BLaER1 treated with 17β-estradiol and CSF1 and Interleukin-3, amounts not matched to agents 10 nM and 100 nM (cell line): ENCODE measurements around the gene DARS1.

Source experiments
- H3K27ac ChIP-seq, 11 experiments: shearing (Covaris generic); formaldehyde crosslinking; 2 replicates each; pipeline ENCODE4 v1.8.1; 2022
- H3K27me3 ChIP-seq, 11 experiments: shearing (Covaris generic); formaldehyde crosslinking; 2 replicates each; pipeline ENCODE4 v1.8.1; 2022
- H3K36me3 ChIP-seq, 11 experiments: shearing (Covaris generic); formaldehyde crosslinking; 2 replicates each; pipeline ENCODE4 v1.8.1; 2022
- H3K4me1 ChIP-seq, 10 experiments: shearing (Covaris generic); formaldehyde crosslinking; 2 replicates each; pipeline ENCODE4 v1.8.1; 2022
- H3K4me2 ChIP-seq, 11 experiments: shearing (Covaris generic); formaldehyde crosslinking; 2 replicates each; pipeline ENCODE4 v1.8.1; 2022
- H3K4me3 ChIP-seq, 10 experiments: shearing (Covaris generic); formaldehyde crosslinking; 2 replicates each; pipeline ENCODE4 v1.8.1; 2022
- H3K9ac ChIP-seq, 11 experiments: shearing (Covaris generic); formaldehyde crosslinking; 2 replicates each; pipeline ENCODE4 v1.8.1; 2022
- H3K9me3 ChIP-seq, 11 experiments: shearing (Covaris generic); formaldehyde crosslinking; replicated peaks in 1 of 11; 2 replicates each; pipeline ENCODE4 v1.8.1; 2022
- H4K20me1 ChIP-seq, 11 experiments: shearing (Covaris generic); formaldehyde crosslinking; 2 replicates each; pipeline ENCODE4 v1.8.1; 2022
- Cebpa-rat ChIP-seq, 11 experiments: shearing (Covaris generic); IDR thresholded peaks; 2 replicates each; pipeline ENCODE4 v1.8.1; 2022

Gene DARS1

DNA sequence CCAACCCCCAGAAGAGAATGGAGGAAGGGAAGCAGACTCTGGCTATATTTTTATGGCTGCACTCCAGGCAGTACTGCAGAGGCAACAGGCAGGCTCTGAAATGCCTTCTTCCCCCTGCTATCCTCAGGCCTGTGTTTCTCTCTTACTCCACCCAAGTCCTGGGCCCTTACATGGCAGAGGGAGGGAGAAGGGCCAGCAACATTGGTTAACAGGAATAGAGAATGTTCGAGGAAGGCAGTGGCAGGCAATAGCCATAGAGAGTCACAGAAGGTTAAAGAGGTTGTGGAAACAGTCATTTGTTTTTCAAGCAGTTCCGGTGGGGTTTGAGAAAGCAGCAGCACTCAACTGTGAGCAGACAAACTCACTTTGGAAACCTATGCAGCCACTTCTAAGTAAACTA lies 15.1 kb upstream of the DARS1 start:
- H3K9ac ChIP-seq = peak overlapping the region in 7 of 11 experiments; percentile 18 to 52 (median 32); a peak in 8 of 22 replicates
- H3K4me1 ChIP-seq = peaks cover 48 to 61% (median 54%) of the 10 kb centered on the region in 10 experiments
- no peak overlapping the region for H3K4me3 ChIP-seq
- peak overlapping the region; percentile 42 to 75 (median 59); a peak in 21 of 22 replicates for H3K27ac ChIP-seq
- no peaks in the 10 kb centered on the region for H3K27me3 ChIP-seq
- H4K20me1 ChIP-seq = no peaks in the 10 kb centered on the region
- H3K4me2 ChIP-seq = peak overlapping the region; percentile 49 to 77 (median 64)
- H3K36me3 ChIP-seq = 0 out of 22 replicates have a peak, but pooled peaks cover 0 to 4% (median 0%) of the 10 kb centered on the region in 11 experiments
- H3K9me3 ChIP-seq = peaks cover 0 to 6% (median 0%) of the 10 kb centered on the region in 11 experiments; a peak in 4 of 22 replicates
- no peak for TF ChIP-seq Cebpa-rat (IDR thresholded peaks at IDR 0.05)

DNA sequence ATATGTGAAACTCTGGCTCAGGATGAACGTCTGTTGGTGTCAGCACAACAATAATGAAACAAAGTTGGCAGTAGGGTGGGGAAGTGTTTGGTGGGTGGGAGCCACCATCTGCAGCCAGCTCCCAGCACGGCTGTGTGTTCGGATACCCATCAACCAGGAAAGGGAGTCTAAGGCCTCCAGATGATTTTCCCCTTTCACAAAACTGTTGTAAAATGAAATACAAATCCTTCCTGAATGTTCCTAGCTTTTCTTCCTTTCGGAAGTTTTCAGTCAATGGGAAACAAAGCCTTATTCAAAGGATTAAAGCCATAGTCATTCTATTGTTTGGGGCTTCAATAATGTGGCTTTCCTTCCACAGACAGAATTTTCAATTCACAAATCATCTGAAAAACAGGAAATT lies 14.5 kb upstream of the DARS1 start:
- Histone ChIP-seq H3K9me3 (peaks cover 0 to 6% (median 0%) of the 10 kb centered on the region in 11 experiments; a peak in 4 of 22 replicates), H3K4me2 (peak overlapping the region; percentile 49 to 77 (median 64); a peak in 19 of 22 replicates), H3K9ac (0 out of 22 replicates have a peak overlapping the region, but pooled peaks of 1 of the 11 experiments have one; percentile 52), H3K27ac (peak overlapping the region in 9 of 11 experiments; percentile 42 to 75 (median 59); a peak in 10 of 22 replicates), H3K36me3 (0 out of 22 replicates have a peak, but pooled peaks cover 0 to 4% (median 0%) of the 10 kb centered on the region in 11 experiments), H3K4me1 (peaks cover 47 to 61% (median 52%) of the 10 kb centered on the region in 10 experiments), H4K20me1 (no peaks in the 10 kb centered on the region), H3K27me3 (no peaks in the 10 kb centered on the region), H3K4me3 (no peak overlapping the region)
- TF ChIP-seq Cebpa-rat (IDR thresholded peaks at IDR 0.05) = no peak

GRCh38 chr2:135998879-135999278 lies 13.5 kb upstream of the DARS1 start:
- TF ChIP-seq Cebpa-rat (IDR thresholded peaks at IDR 0.05) = no peak
- no peak overlapping the region for H3K4me3 ChIP-seq
- H3K9me3 ChIP-seq = peaks cover 0 to 6% (median 0%) of the 10 kb centered on the region in 11 experiments; a peak in 2 of 22 replicates
- H3K27ac ChIP-seq = peak overlapping the region in 1 of 11 experiments; percentile 3; a peak in 2 of 22 replicates
- H3K4me2 ChIP-seq = peak overlapping the region in 9 of 11 experiments; percentile 22 to 64 (median 45); a peak in 9 of 22 replicates
- H4K20me1 ChIP-seq = no peaks in the 10 kb centered on the region
- peaks cover 45 to 57% (median 48%) of the 10 kb centered on the region in 10 experiments for H3K4me1 ChIP-seq
- H3K9ac ChIP-seq = no peak overlapping the region
- 0 out of 22 replicates have a peak, but pooled peaks cover 0 to 4% (median 0%) of the 10 kb centered on the region in 11 experiments for H3K36me3 ChIP-seq
- no peaks in the 10 kb centered on the region for H3K27me3 ChIP-seq

- Histone ChIP-seq H3K36me3 (peaks cover 0 to under 1% (median 0%) of the 10 kb centered on the region in 11 experiments; a peak in 1 of 22 replicates), H3K27ac (peak overlapping the region in 5 of 11 experiments; percentile 1 to 22 (median 6); a peak in 2 of 22 replicates), H3K27me3 (no peaks in the 10 kb centered on the region), H3K4me1 (peaks cover 41 to 54% (median 46%) of the 10 kb centered on the region in 10 experiments), H3K4me3 (no peak overlapping the region), H3K9ac (peak overlapping the region in 2 of 11 experiments; percentile 3 to 14; a peak in 1 of 22 replicates), H4K20me1 (no peaks in the 10 kb centered on the region), H3K4me2 (peak overlapping the region; percentile 22 to 64 (median 54)), H3K9me3 (no peaks in the 10 kb centered on the region)
- TF ChIP-seq Cebpa-rat (IDR thresholded peaks at IDR 0.05) = no peak
These were observed 12.0 kb upstream of the DARS1 start for GRCh38 chr2:135997380-135997779.

GRCh38 chr2:135996304-135996703 lies 10.9 kb upstream of the DARS1 start:
- H3K4me2 ChIP-seq = no peak overlapping the region
- no peak overlapping the region for H3K9ac ChIP-seq
- H3K27ac ChIP-seq = no peak overlapping the region
- no peaks in the 10 kb centered on the region for H3K27me3 ChIP-seq
- H3K4me1 ChIP-seq = peaks cover 39 to 49% (median 42%) of the 10 kb centered on the region in 10 experiments
- no peak for TF ChIP-seq Cebpa-rat (IDR thresholded peaks at IDR 0.05)
- no peak overlapping the region for H3K4me3 ChIP-seq
- no peaks in the 10 kb centered on the region for H4K20me1 ChIP-seq
- peaks cover 0 to 7% (median 0%) of the 10 kb centered on the region in 11 experiments; a peak in 1 of 22 replicates for H3K36me3 ChIP-seq
- H3K9me3 ChIP-seq = no peaks in the 10 kb centered on the region

DNA sequence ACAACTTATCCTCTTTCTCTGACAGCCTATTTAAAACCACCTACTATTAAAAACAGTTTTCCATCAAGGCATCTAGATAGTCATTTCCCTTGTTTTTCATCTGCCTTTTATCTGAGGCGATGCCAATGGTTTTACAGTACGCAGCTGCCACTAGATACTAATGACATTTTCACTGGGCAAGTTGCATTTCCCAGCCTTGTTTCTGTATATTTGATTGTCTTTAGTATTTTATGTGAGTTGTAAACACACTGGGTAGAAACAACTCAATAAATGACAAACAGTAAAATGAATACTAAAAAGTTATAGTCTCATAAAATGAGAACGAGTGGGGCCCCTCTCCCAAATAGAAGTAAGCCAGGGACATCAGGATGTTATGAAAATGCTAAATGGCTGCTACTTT lies 8.9 kb upstream of the DARS1 start:
- no peaks in the 10 kb centered on the region for H3K27me3 ChIP-seq

GRCh38 chr2:135993421-135993820 lies 8.0 kb upstream of the DARS1 start:
- no peak overlapping the region for H3K4me2 ChIP-seq
- TF ChIP-seq Cebpa-rat (IDR thresholded peaks at IDR 0.05) = no peak
- peaks cover 0 to 7% (median 0%) of the 10 kb centered on the region in 11 experiments; a peak in 1 of 22 replicates for H3K36me3 ChIP-seq
- no peak overlapping the region for H3K27ac ChIP-seq
- no peaks in the 10 kb centered on the region for H4K20me1 ChIP-seq
- H3K27me3 ChIP-seq = no peaks in the 10 kb centered on the region
- 0 out of 22 replicates have a peak, but pooled peaks cover 0 to 3% (median 0%) of the 10 kb centered on the region in 11 experiments for H3K9me3 ChIP-seq
- peaks cover 15 to 22% (median 16%) of the 10 kb centered on the region in 10 experiments for H3K4me1 ChIP-seq
- H3K9ac ChIP-seq = no peak overlapping the region
- H3K4me3 ChIP-seq = no peak overlapping the region

More for the DNA sequence above, 8.9 kb upstream of the DARS1 start:
- H3K9ac ChIP-seq = no peak overlapping the region
- no peak overlapping the region for H3K4me3 ChIP-seq
- peaks cover 22 to 31% (median 24%) of the 10 kb centered on the region in 10 experiments for H3K4me1 ChIP-seq
- H4K20me1 ChIP-seq = no peaks in the 10 kb centered on the region
- no peak for TF ChIP-seq Cebpa-rat (IDR thresholded peaks at IDR 0.05)
- H3K9me3 ChIP-seq = no peaks in the 10 kb centered on the region
- peaks cover 0 to 7% (median 0%) of the 10 kb centered on the region in 11 experiments; a peak in 1 of 22 replicates for H3K36me3 ChIP-seq
- no peak overlapping the region for H3K27ac ChIP-seq
- H3K4me2 ChIP-seq = no peak overlapping the region; a peak in 1 of 22 replicates

DNA sequence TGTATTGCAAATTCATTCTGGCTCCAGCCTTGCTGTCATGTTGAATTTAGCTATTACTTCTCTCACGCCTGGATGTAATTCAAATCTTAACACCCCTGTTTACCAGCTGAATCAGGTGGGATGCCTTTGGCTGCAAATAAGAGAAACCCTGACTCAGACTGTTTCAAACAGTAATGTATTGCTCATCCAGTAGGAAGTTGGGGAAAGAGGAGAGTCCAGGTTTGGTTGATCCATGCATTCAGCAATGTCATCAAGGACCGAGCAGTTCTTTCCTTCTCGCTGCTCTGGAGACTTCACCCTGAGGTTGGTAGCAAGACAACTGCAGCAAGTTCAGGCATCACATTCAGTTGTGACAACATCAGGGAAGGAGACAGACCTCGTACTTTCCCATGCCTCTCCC lies 6.4 kb upstream of the DARS1 start:
- TF ChIP-seq Cebpa-rat (IDR thresholded peaks at IDR 0.05) = no peak
- H3K27me3 ChIP-seq = no peaks in the 10 kb centered on the region
- no peak overlapping the region for H3K9ac ChIP-seq
- H3K4me1 ChIP-seq = peaks cover 7 to 17% (median 10%) of the 10 kb centered on the region in 10 experiments; a peak in 17 of 20 replicates
- peaks cover 0 to 7% (median 0%) of the 10 kb centered on the region in 11 experiments; a peak in 1 of 22 replicates for H3K36me3 ChIP-seq
- no peak overlapping the region for H3K27ac ChIP-seq
- no peaks in the 10 kb centered on the region for H4K20me1 ChIP-seq
- 0 out of 22 replicates have a peak, but pooled peaks cover 0 to 4% (median 0%) of the 10 kb centered on the region in 11 experiments for H3K9me3 ChIP-seq
- H3K4me3 ChIP-seq = no peak overlapping the region
- H3K4me2 ChIP-seq = no peak overlapping the region

GRCh38 chr2:135987441-135987840 lies 2.0 kb upstream of the DARS1 start:
- Histone ChIP-seq H3K27ac (no peak overlapping the region), H3K9ac (no peak overlapping the region), H3K36me3 (peaks cover 3 to 12% (median 5%) of the 10 kb centered on the region in 11 experiments; a peak in 17 of 22 replicates), H3K4me1 (peaks cover 23 to 46% (median 42%) of the 10 kb centered on the region in 10 experiments), H4K20me1 (no peaks in the 10 kb centered on the region), H3K4me2 (peak overlapping the region; percentile 4 to 94 (median 85); a peak in 20 of 22 replicates), H3K27me3 (no peaks in the 10 kb centered on the region), H3K9me3 (0 out of 22 replicates have a peak, but pooled peaks cover 0 to 4% (median 0%) of the 10 kb centered on the region in 11 experiments), H3K4me3 (no peak overlapping the region)
- TF ChIP-seq Cebpa-rat (IDR thresholded peaks at IDR 0.05) = no peak
